ENCODE data around the gene TTBK1. TPM values are rescaled to one million over a fixed set of nuclear protein-coding genes. Genes with fewer than 3 reads are reported as not detected.

The TTBK1 gene
- total RNA-seq, 4 donors from 2014 or later = not detected

GRCh38 chr6:43304361-43304760 is 61.1 kb downstream of the TTBK1 start:
- peaks cover 12% of the 10 kb centered on the region for H3K4me1 ChIP-seq
- no peak for DNase-seq (ENCODE audit: low spot score in 2 of 2)
- peaks cover 13% of the 10 kb centered on the region for H3K27me3 ChIP-seq
- H3K9me3 ChIP-seq = no peaks in the 10 kb centered on the region
- no peak overlapping the region for H3K27ac ChIP-seq
- no peak overlapping the region for H3K4me3 ChIP-seq
- 65% methylated on average over 3 of the region's 3 CpGs for WGBS
- no peak for TF ChIP-seq POLR2AphosphoS5 (IDR thresholded peaks at IDR 0.05)
- TF ChIP-seq CTCF (IDR thresholded peaks at IDR 0.05) = no peak
- no peak for TF ChIP-seq EP300 (IDR thresholded peaks at IDR 0.05)
- TF ChIP-seq POLR2A (IDR thresholded peaks at IDR 0.05) = no peak
- H3K36me3 ChIP-seq = no peaks in the 10 kb centered on the region

- H3K4me1 ChIP-seq = peaks cover 12% of the 10 kb centered on the region
- TF ChIP-seq POLR2A (IDR thresholded peaks at IDR 0.05) (no peak), POLR2AphosphoS5 (IDR thresholded peaks at IDR 0.05) (no peak)
- H3K36me3 ChIP-seq = no peaks in the 10 kb centered on the region
- 91% methylated on average over 2 of the region's 2 CpGs for WGBS
- no peaks in the 10 kb centered on the region for H3K9me3 ChIP-seq
- H3K27me3 ChIP-seq = peaks cover 13% of the 10 kb centered on the region
- DNase-seq (ENCODE audit: low spot score in 2 of 2) = no peak
- H3K4me3 ChIP-seq = no peak overlapping the region
- H3K27ac ChIP-seq = no peak overlapping the region
Measured at GRCh38 chr6:43304882-43305281, 61.6 kb downstream of the TTBK1 start.

- TF ChIP-seq CTCF (IDR thresholded peaks at IDR 0.05) (no peak), EP300 (IDR thresholded peaks at IDR 0.05) (no peak), POLR2AphosphoS5 (IDR thresholded peaks at IDR 0.05) (no peak), POLR2A (IDR thresholded peaks at IDR 0.05) (no peak)
- Histone ChIP-seq H3K27me3 (peaks cover 6% of the 10 kb centered on the region), H3K9me3 (no peaks in the 10 kb centered on the region), H3K27ac (no peak overlapping the region), H3K36me3 (no peaks in the 10 kb centered on the region), H3K4me3 (no peak overlapping the region), H3K4me1 (peaks cover 12% of the 10 kb centered on the region)
- WGBS = 83% methylated on average over 7 of the region's 7 CpGs
- DNase-seq (ENCODE audit: low spot score in 2 of 2) = no peak
Measured at GRCh38 chr6:43306086-43306485, 62.8 kb downstream of the TTBK1 start.

- H3K27ac ChIP-seq = no peak overlapping the region
- H3K9me3 ChIP-seq = no peaks in the 10 kb centered on the region
- H3K4me3 ChIP-seq = no peak overlapping the region
- no peak for TF ChIP-seq EP300 (IDR thresholded peaks at IDR 0.05)
- no peaks in the 10 kb centered on the region for H3K36me3 ChIP-seq
- peaks cover 3% of the 10 kb centered on the region for H3K27me3 ChIP-seq
- 79% methylated on average over 4 of the region's 5 CpGs for WGBS
- H3K4me1 ChIP-seq = peaks cover 12% of the 10 kb centered on the region
- DNase-seq (ENCODE audit: low spot score in 2 of 2) = no peak
Measured at GRCh38 chr6:43307451-43308100, 64.3 kb downstream of the TTBK1 start.

GRCh38 chr6:43308101-43308989 is 65.1 kb downstream of the TTBK1 start, which contains the start of gene CRIP3:
Gene CRIP3 (minus strand): TSS chr6:43308826. CDS start chr6:43308792, 34 bp downstream.
- no peak for TF ChIP-seq POLR2AphosphoS5 (IDR thresholded peaks at IDR 0.05)
- peak in 1 of 2 donors; percentile 11 for TF ChIP-seq CTCF (IDR thresholded peaks at IDR 0.05)
- no peak for TF ChIP-seq POLR2A (IDR thresholded peaks at IDR 0.05)
- no peak for TF ChIP-seq EP300 (IDR thresholded peaks at IDR 0.05)
- WGBS = 11% methylated on average over 3 of the region's 39 CpGs
- no peak for DNase-seq (ENCODE audit: low spot score in 2 of 2)
- Histone ChIP-seq H3K27me3 (peaks cover 3% of the 10 kb centered on the region), H3K36me3 (no peaks in the 10 kb centered on the region), H3K4me1 (peaks cover 12% of the 10 kb centered on the region), H3K9me3 (no peaks in the 10 kb centered on the region), H3K27ac (no peak within 1 kb of the TSS), H3K4me3 (peak within 1 kb of the TSS; percentile 38)

- H3K27me3 ChIP-seq = peaks cover under 1% of the 10 kb centered on the region
- no peak for DNase-seq (ENCODE audit: low spot score in 2 of 2)
- no peaks in the 10 kb centered on the region for H3K36me3 ChIP-seq
- TF ChIP-seq EP300 (IDR thresholded peaks at IDR 0.05) (no peak), POLR2AphosphoS5 (IDR thresholded peaks at IDR 0.05) (no peak), POLR2A (IDR thresholded peaks at IDR 0.05) (no peak), CTCF (IDR thresholded peaks at IDR 0.05) (no peak)
- peak overlapping the region; percentile 38 for H3K4me3 ChIP-seq
- no peaks in the 10 kb centered on the region for H3K9me3 ChIP-seq
- WGBS = 44% methylated on average over 9 of the region's 9 CpGs
- H3K4me1 ChIP-seq = peaks cover 12% of the 10 kb centered on the region
- no peak overlapping the region for H3K27ac ChIP-seq
Measured at GRCh38 chr6:43308990-43309477, 65.8 kb downstream of the TTBK1 start.

Measured in suprapubic skin (tissue), 4 donors.